Measurements from ENCODE around the gene CCR7.

CCR7 gene

DNA sequence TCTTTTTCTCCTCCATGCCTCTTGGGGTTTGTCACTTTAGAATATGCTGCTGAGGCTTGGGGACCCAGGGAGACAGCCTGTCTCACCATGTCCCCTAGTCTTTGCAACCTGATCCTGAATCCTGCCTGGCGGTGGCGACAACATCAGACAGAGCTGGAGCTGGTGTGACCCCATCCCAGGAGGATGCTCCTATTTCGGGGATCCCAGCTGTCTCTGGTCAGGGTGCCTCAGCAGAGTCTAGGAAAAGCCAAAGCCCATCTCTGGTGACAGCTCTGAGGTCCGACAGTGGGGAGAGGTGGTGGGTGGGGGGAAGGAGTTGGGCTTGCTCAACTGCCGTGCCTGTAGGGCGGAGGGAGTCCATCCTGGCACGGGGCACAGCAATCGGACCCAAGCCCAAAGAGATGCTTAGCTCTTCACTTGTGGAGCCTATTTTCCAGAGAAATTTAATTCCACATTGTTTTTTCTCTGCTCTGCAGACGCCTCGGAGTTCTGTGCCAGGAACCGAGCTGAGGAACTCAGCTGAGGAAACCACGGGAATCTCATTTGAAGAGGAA is 53.5 kb downstream of the CCR7 start:
- DNase-seq: no peak

DNA sequence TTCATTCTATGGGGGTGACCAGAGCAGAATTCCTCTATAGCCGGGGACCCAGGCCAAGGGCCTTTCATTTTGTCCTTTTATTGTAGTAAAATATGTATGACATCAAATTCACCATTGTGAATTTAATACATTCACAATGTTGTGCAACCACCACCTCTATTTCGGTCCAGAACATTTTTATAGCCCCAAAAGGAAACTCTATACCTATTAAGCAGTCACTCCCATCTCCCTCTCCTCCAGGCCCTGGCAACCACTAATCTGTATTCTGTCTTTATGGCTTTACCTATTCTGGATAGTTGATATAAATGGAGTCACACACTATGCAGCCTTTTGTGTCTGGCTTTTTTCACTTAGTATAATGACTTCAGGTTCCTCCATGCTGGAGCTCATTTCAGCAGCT is 54.1 kb downstream of the CCR7 start:
- DNase-seq: no peak

DNA sequence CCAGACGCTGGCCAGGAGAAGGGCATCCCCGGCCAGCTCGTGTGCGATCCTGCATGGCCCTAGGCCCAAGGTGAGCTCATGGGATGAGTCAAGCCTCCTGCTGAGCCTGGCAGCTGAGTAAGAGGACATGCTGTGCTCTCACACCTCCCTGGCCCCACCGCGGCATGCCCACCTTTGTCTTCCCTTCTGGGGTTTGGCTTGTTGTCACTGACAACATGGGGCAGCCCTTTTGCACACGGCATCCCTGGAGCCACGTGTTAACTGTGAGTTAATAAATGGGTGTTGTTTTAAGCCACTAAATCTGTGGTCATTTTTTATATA is 55.0 kb downstream of the CCR7 start:
- DNase-seq: no peak

DNA sequence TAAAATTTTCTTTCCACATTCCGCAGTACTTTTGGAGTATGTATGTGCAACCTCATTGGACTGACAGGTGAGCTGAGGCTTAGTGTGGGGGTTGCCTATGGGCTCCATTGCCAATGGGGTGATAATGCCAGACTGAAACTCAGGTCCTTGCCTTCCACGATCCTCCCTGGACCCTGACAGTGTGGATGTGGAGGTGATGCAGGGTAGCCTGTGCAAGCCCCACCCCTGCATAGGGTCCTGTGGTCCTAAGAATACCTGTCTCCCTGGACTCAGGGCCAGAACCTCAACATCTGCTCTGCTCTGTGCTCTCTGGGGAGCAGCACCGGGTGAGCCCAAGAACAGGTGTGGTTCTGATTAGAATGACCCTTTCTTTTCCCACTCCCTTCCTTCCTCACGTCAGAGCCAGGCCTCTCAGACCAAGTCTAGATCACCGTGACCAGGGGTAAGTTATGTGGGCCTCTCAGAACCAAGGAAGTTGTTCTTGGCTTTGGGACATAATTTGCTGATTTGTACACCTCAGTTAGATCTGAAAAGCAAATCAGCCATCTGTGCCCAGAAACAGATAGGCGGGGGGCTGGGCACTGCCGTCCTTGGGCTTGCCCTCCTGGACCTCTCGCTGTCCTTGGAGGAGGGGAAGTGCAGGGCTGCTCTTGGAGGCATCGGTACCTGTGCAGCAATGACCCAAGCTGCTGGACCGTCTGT is 55.5 kb downstream of the CCR7 start:
- DNase-seq: no peak

DNA sequence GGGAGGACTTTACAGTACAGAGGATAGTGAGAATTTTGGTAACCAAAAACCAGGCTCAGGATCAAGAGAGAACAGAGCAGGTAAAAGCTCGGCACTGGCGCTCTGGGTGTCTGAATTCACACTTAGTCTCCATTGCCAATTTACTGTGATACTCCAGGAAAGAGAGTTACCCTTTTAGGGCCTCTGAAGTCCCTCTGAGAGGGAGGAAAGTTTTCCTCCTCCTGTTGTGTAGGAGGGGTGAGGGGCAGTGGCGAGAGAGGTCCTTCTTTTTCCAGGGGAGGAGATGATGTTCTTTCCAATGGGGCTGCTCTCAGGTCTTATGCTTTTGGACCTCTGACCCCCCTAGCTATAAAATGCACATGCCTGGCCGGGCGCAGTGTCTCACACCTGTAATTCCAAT is 58.5 kb downstream of the CCR7 start:
- DNase-seq: no peak

Data from NCI-H1436 (cell line).